Karpas-422 (cell line): Measurements from ENCODE around the gene PPM1G. TPM values are rescaled to one million over a fixed set of nuclear protein-coding genes. Genes with fewer than 3 reads are reported as not detected.

Source experiments
- DNase-seq: peaks from one replicate; pipeline ENCODE4 v3.0.0-alpha.2; 2015
- H2AFZ ChIP-seq: fragments of 200-600 bp; sonication (generic); 2 replicates; pipeline ENCODE4 v1.6.1; 2014; ENCODE audit warnings: antibody characterized with exemption, low read length, mixed read lengths
- H3K27ac ChIP-seq: fragments of 200-600 bp; sonication (generic); 2 replicates; pipeline ENCODE4 v1.5.1; 2014; ENCODE audit warnings: mild to moderate bottlenecking, low read length, moderate library complexity
- H3K27me3 ChIP-seq: fragments of 200-600 bp; sonication (generic); 2 replicates; pipeline ENCODE4 v1.6.1; 2014; ENCODE audit warnings: low read length, mixed read lengths
- H3K36me3 ChIP-seq: fragments of 200-600 bp; sonication (generic); 2 replicates; pipeline ENCODE4 v1.6.1; 2014; ENCODE audit warnings: low read length, mixed read lengths; ENCODE audit not compliant: insufficient read depth
- H3K4me1 ChIP-seq: fragments of 200-600 bp; sonication (generic); 2 replicates; pipeline ENCODE4 v1.6.1; 2014; ENCODE audit warnings: mild to moderate bottlenecking, low read length, mixed read lengths
- H3K4me2 ChIP-seq: fragments of 200-600 bp; sonication (generic); 2 replicates; pipeline ENCODE4 v1.6.1; 2014; ENCODE audit warnings: low read length, low read depth, mild to moderate bottlenecking; ENCODE audit not compliant: poor library complexity, severe bottlenecking
- H3K4me3 ChIP-seq: fragments of 200-600 bp; sonication (generic); 2 replicates; pipeline ENCODE4 v1.5.1; 2014; ENCODE audit warnings: mild to moderate bottlenecking, antibody characterized with exemption, low read length, mixed read lengths
- H3K79me2 ChIP-seq: fragments of 200-600 bp; sonication (generic); 2 replicates; pipeline ENCODE4 v1.6.1; 2014; ENCODE audit warnings: mild to moderate bottlenecking, low read length, mixed read lengths
- H3K9ac ChIP-seq: fragments of 200-600 bp; sonication (generic); 2 replicates; pipeline ENCODE4 v1.6.0; 2014; ENCODE audit warnings: low read length
- H3K9me2 ChIP-seq: fragments of 200-600 bp; sonication (generic), shearing (Covaris generic); replicated peaks from 2 replicates; pipeline ENCODE4 v1.6.0; 2014; ENCODE audit warnings: mild to moderate bottlenecking, low read length, moderate library complexity; ENCODE audit not compliant: insufficient read depth
- H3K9me3 ChIP-seq: fragments of 300-700, 200-600 bp; sonication (generic); 2 replicates; pipeline ENCODE4 v1.6.1; 2014; ENCODE audit warnings: low read length, mixed read lengths
- H4K20me1 ChIP-seq: fragments of 200-600 bp; sonication (generic); 2 replicates; pipeline ENCODE4 v1.6.1; 2014; ENCODE audit warnings: mild to moderate bottlenecking, antibody characterized with exemption, low read length, low read depth; ENCODE audit not compliant: insufficient read depth
- total RNA-seq: library from RNA; depleted of rRNA; stranded (reverse); fragments of >200 nt; shearing (Covaris generic); gene quantifications from 2 replicates; pipeline ENCODE4 v1.2.3, GENCODE V29; 2014; ENCODE audit warnings: low replicate concordance; rRNA removed

PPM1G gene
- total RNA-seq, 1 experiment from 2014 or later, result 66.9 TPM

GRCh38 chr2:27350106-27350693, 59.2 kb downstream of the PPM1G start:
- peak; percentile 61 for DNase-seq
- H3K9me3 ChIP-seq, result no peaks in the 10 kb centered on the region
- H3K4me3 ChIP-seq, result no peak overlapping the region
- H3K4me2 ChIP-seq, result peak overlapping the region; percentile 47
- peak overlapping the region; percentile 37 for H3K27ac ChIP-seq
- no peaks in the 10 kb centered on the region; the same call in 1 of the 2 replicates for H4K20me1 ChIP-seq
- no peaks in the 10 kb centered on the region for H3K9me2 ChIP-seq
- H3K9ac ChIP-seq, result peak overlapping the region; percentile 15; the same call in 1 of the 2 replicates
- no peaks in the 10 kb centered on the region; the same call in none of the 2 replicates for H3K36me3 ChIP-seq
- H3K27me3 ChIP-seq, result no peaks in the 10 kb centered on the region
- H3K4me1 ChIP-seq, result peaks cover 46% of the 10 kb centered on the region
- H2AFZ ChIP-seq, result no peak overlapping the region
- H3K79me2 ChIP-seq, result peaks cover 93% of the 10 kb centered on the region

- Histone ChIP-seq H3K27me3 (no peaks in the 10 kb centered on the region), H3K36me3 (peaks cover 9% of the 10 kb centered on the region), H4K20me1 (no peaks in the 10 kb centered on the region; the same call in 1 of the 2 replicates), H2AFZ (no peak overlapping the region), H3K4me1 (peaks cover 28% of the 10 kb centered on the region), H3K4me3 (no peak overlapping the region), H3K27ac (no peak overlapping the region), H3K4me2 (no peak overlapping the region), H3K9ac (no peak overlapping the region), H3K79me2 (peaks cover 91% of the 10 kb centered on the region), H3K9me3 (no peaks in the 10 kb centered on the region), H3K9me2 (no peaks in the 10 kb centered on the region)
- no peak for DNase-seq
Measured at GRCh38 chr2:27347641-27348040, 61.8 kb downstream of the PPM1G start.

- no peaks in the 10 kb centered on the region for H3K9me3 ChIP-seq
- no peak overlapping the region for H3K4me2 ChIP-seq
- no peaks in the 10 kb centered on the region for H3K4me1 ChIP-seq
- H4K20me1 ChIP-seq, result no peaks in the 10 kb centered on the region
- no peaks in the 10 kb centered on the region for H3K27me3 ChIP-seq
- no peak overlapping the region for H2AFZ ChIP-seq
- H3K36me3 ChIP-seq, result peaks cover 34% of the 10 kb centered on the region
- no peak overlapping the region for H3K4me3 ChIP-seq
- H3K9ac ChIP-seq, result no peak overlapping the region
- DNase-seq, result no peak
- H3K9me2 ChIP-seq, result no peaks in the 10 kb centered on the region
- no peaks in the 10 kb centered on the region for H3K79me2 ChIP-seq
- H3K27ac ChIP-seq, result no peak overlapping the region
Measured at GRCh38 chr2:27336173-27336572, 73.2 kb downstream of the PPM1G start.

- Histone ChIP-seq H3K27ac (no peak overlapping the region), H4K20me1 (no peaks in the 10 kb centered on the region), H3K9me3 (no peaks in the 10 kb centered on the region), H3K36me3 (peaks cover 38% of the 10 kb centered on the region), H3K9ac (no peak overlapping the region), H3K79me2 (no peaks in the 10 kb centered on the region), H3K4me2 (no peak overlapping the region), H3K9me2 (no peaks in the 10 kb centered on the region), H3K4me1 (no peaks in the 10 kb centered on the region), H3K4me3 (no peak overlapping the region), H2AFZ (no peak overlapping the region), H3K27me3 (no peaks in the 10 kb centered on the region)
- no peak for DNase-seq
Measured at GRCh38 chr2:27335311-27335710, 74.1 kb downstream of the PPM1G start.

Other genes with a start within 250 kb of the PPM1G start
- gene ATRAID, start 197.6 kb downstream of the PPM1G start, total RNA-seq, result 125 and 167 TPM in 2 replicates
- 23.7 and 38.4 TPM in 2 replicates for gene SLC5A6, start 197.3 kb downstream of the PPM1G start, total RNA-seq
- gene CAD, start 192.2 kb downstream of the PPM1G start, total RNA-seq, result 69.5 and 71.4 TPM in 2 replicates
- gene SLC30A3, start 146.5 kb downstream of the PPM1G start, total RNA-seq, result 0.19 and 0.29 TPM in 2 replicates
- gene DNAJC5G, start 134.2 kb downstream of the PPM1G start, total RNA-seq, result not detected in 2 replicates
- gene TRIM54, start 127.2 kb downstream of the PPM1G start, total RNA-seq, result not detected in 2 replicates
- 2.5 and 7.1 TPM in 2 replicates for gene UCN, start 101.1 kb downstream of the PPM1G start, total RNA-seq
- gene MPV17, start 86.5 kb downstream of the PPM1G start, total RNA-seq, result 103 and 126 TPM in 2 replicates
- 44.2 and 79.0 TPM in 2 replicates for gene GTF3C2, start 52.8 kb downstream of the PPM1G start, total RNA-seq
- gene EIF2B4, start 39.3 kb downstream of the PPM1G start, total RNA-seq, result 30.6 and 35.3 TPM in 2 replicates
- gene SNX17, start 39.0 kb downstream of the PPM1G start, total RNA-seq, result 77.4 and 116 TPM in 2 replicates
- gene ZNF513, start 28.9 kb downstream of the PPM1G start, total RNA-seq, result 7.0 and 12.6 TPM in 2 replicates
- gene NRBP1, start 19.0 kb upstream of the PPM1G start, total RNA-seq, result 27.1 and 30.7 TPM in 2 replicates
- gene KRTCAP3, start 32.8 kb upstream of the PPM1G start, total RNA-seq, result 0.61 TPM in 1 of 2 replicates, not detected in the other
- 29.1 and 35.9 TPM in 2 replicates for gene IFT172, start 80.2 kb upstream of the PPM1G start, total RNA-seq
- gene FNDC4, start 85.6 kb upstream of the PPM1G start, total RNA-seq, result not detected in 2 replicates
- not detected in 2 replicates for gene GCKR, start 87.2 kb upstream of the PPM1G start, total RNA-seq
- 38.3 and 43.7 TPM in 2 replicates for gene ZNF512, start 173.5 kb upstream of the PPM1G start, total RNA-seq
- gene CCDC121, start 219.4 kb upstream of the PPM1G start, total RNA-seq, result 1.2 and 2.9 TPM in 2 replicates
- 24.4 and 30.0 TPM in 2 replicates for gene GPN1, start 219.5 kb upstream of the PPM1G start, total RNA-seq